CD14-positive monocyte (primary cell): ENCODE data around the gene TFAP2E. TPM values are rescaled to one million over a fixed set of nuclear protein-coding genes. Genes with fewer than 3 reads are reported as not detected.

ENCODE experiments used
- DNase-seq, 3 donors: peaks; one replicate each; pipeline ENCODE4 v3.0.0-alpha.2; 2011 to 2022
- H2AFZ ChIP-seq: 2 replicates; pipeline ENCODE4 v1.6.0; 2012; ENCODE audit warnings: mild to moderate bottlenecking, low read depth, low read length, inconsistent platforms; ENCODE audit not compliant: insufficient read depth, poor library complexity, severe bottlenecking
- H3K27ac ChIP-seq, 2 donors: 1 replicate in 1 of 2; 2 replicates in 1 of 2; pipeline ENCODE4 v1.5.1; 2012 to 2013; ENCODE audit warnings: low read length in 2 of 2, control low read depth in 1 of 2, inconsistent platforms in 1 of 2, low read depth in 1 of 2, mild to moderate bottlenecking in 1 of 2
- H3K27me3 ChIP-seq, 2 donors: one replicate each; pipeline versions ENCODE4 v1.6.0 to v1.6.1; 2011 to 2013; ENCODE audit warnings: low read length in 2 of 2; ENCODE audit not compliant: control insufficient read depth in 2 of 2, insufficient read depth in 2 of 2
- H3K36me3 ChIP-seq, 2 donors: replicated peaks in 1 of 2; 1 replicate in 1 of 2; 2 replicates in 1 of 2; pipeline versions ENCODE4 v1.5.1 to v1.6.1; 2012 to 2013; ENCODE audit warnings: low read length in 2 of 2, control low read depth in 1 of 2, inconsistent platforms in 1 of 2, mild to moderate bottlenecking in 1 of 2; ENCODE audit not compliant: insufficient read depth in 2 of 2, control insufficient read depth in 1 of 2
- H3K4me1 ChIP-seq, 2 donors: 1 replicate in 1 of 2; 2 replicates in 1 of 2; pipeline versions ENCODE4 v1.5.1 to v1.6.1; 2012 to 2013; ENCODE audit warnings: low read length in 2 of 2, control low read depth in 1 of 2, inconsistent platforms in 1 of 2, mild to moderate bottlenecking in 1 of 2, moderate library complexity in 1 of 2; ENCODE audit not compliant: insufficient read depth in 2 of 2, control insufficient read depth in 1 of 2
- H3K4me2 ChIP-seq: replicated peaks from 2 replicates; pipeline ENCODE3; 2012; ENCODE audit warnings: low read length, moderate library complexity, mild to moderate bottlenecking; ENCODE audit not compliant: poor library complexity, severe bottlenecking; ENCODE audit errors: extremely low read depth
- H3K4me3 ChIP-seq, 3 experiments: fragments of 200-600 bp in 1 of 3; sonication (generic) in 1 of 3; replicated peaks in 1 of 3; 1 replicate in 2 of 3; 2 replicates in 1 of 3; pipeline ENCODE4 v1.5.1; 2011 to 2013; ENCODE audit warnings: low read length in 3 of 3, mild to moderate bottlenecking in 3 of 3, control low read depth in 2 of 3, low read depth in 2 of 3, inconsistent platforms in 1 of 3, moderate library complexity in 1 of 3
- H3K79me2 ChIP-seq: 2 replicates; pipeline ENCODE4 v1.6.0; 2012; ENCODE audit warnings: mild to moderate bottlenecking, control low read depth, inconsistent platforms, low read length, moderate library complexity; ENCODE audit not compliant: insufficient read depth
- H3K9ac ChIP-seq: 2 replicates; pipeline ENCODE4 v1.6.0; 2017; ENCODE audit warnings: low read length, mild to moderate bottlenecking; ENCODE audit not compliant: insufficient read depth, poor library complexity, severe bottlenecking
- H3K9me3 ChIP-seq, 2 donors: replicated peaks in 1 of 2; 1 replicate in 1 of 2; 2 replicates in 1 of 2; pipeline versions ENCODE4 v1.5.1 to v1.6.1; 2012 to 2013; ENCODE audit warnings: low read length in 2 of 2, control low read depth in 1 of 2; ENCODE audit not compliant: control insufficient read depth in 1 of 2, insufficient read depth in 1 of 2
- H4K20me1 ChIP-seq: 2 replicates; pipeline ENCODE4 v1.6.0; 2012; ENCODE audit warnings: mild to moderate bottlenecking, low read length, control low read depth, moderate library complexity; ENCODE audit not compliant: insufficient read depth
- H3K27ac Mint-ChIP-seq, 7 donors: one replicate each; pipeline ENCODE4 v1.8.0; 2020; ENCODE audit warnings: mild to moderate bottlenecking in 7 of 7, mixed read lengths in 7 of 7, moderate library complexity in 6 of 7, inconsistent platforms in 2 of 7
- H3K27me3 Mint-ChIP-seq, 3 donors: one replicate each; pipeline ENCODE4 v1.8.0; 2021 to 2022; ENCODE audit warnings: low read depth in 3 of 3, mild to moderate bottlenecking in 3 of 3, mixed read lengths in 3 of 3, moderate library complexity in 3 of 3, inconsistent platforms in 1 of 3
- H3K36me3 Mint-ChIP-seq, 2 donors: one replicate each; pipeline ENCODE4 v1.8.0; 2020; ENCODE audit warnings: mixed read lengths in 2 of 2, inconsistent platforms in 1 of 2, mild to moderate bottlenecking in 1 of 2
- H3K4me1 Mint-ChIP-seq: one replicate; pipeline ENCODE4 v1.8.0; 2020; ENCODE audit warnings: mild to moderate bottlenecking, mixed read lengths
- H3K4me3 Mint-ChIP-seq, 2 donors: one replicate each; pipeline ENCODE4 v1.8.0; 2020; ENCODE audit warnings: mild to moderate bottlenecking in 2 of 2, mixed read lengths in 2 of 2, moderate library complexity in 1 of 2
- H3K9me3 Mint-ChIP-seq, 7 donors: one replicate each; pipeline ENCODE4 v1.8.0; 2020 to 2022; ENCODE audit warnings: mixed read lengths in 7 of 7, mild to moderate bottlenecking in 6 of 7, moderate library complexity in 6 of 7, inconsistent platforms in 2 of 7
- CTCF ChIP-seq: fragments of 200-600 bp; IDR thresholded peaks from one replicate; pipeline ENCODE4 v1.8.0; 2022; ENCODE audit warnings: antibody characterized with exemption, mild to moderate bottlenecking
- WGBS: methylation state at CpG from one replicate; pipeline ENCODE4 v1.1.5; 2013; ENCODE audit warnings: missing lambda C conversion rate; ENCODE audit not compliant: insufficient coverage; 5-methylcytosine and 5-hydroxymethylcytosine counted together
- intact Hi-C, 2 donors: fragments of 100-400 bp; cut with micrococcal nuclease; formaldehyde crosslinking; loops; one replicate each; pipeline versions ENCODE4 v1.15.0 to v1.15.1; 2023
- polyA plus RNA-seq, 3 donors: library from polyadenylated mRNA; depleted of rRNA in 1 of 3; unstranded in 2 of 3; stranded (reverse) in 1 of 3; fragments of 300-500 nt in 2 of 3; fragments of >200 nt in 1 of 3; fragmentation: Illumina TruSeq in 2 of 3; gene quantifications; 1 replicate in 2 of 3; 2 replicates in 1 of 3; pipeline ENCODE4 v1.2.3, GENCODE V29; 2012 to 2021

Gene TFAP2E
- polyA plus RNA-seq, 3 donors, result 0.77 to 4.5 (median 1.5) TPM

- 2% methylated on average over 13 of the region's 17 CpGs for WGBS
- no peak for TF ChIP-seq CTCF
- Histone ChIP-seq H3K9ac (peak overlapping the region; percentile 91), H3K79me2 (peaks cover 56% of the 10 kb centered on the region), H3K4me3 (peak overlapping the region; percentile 82 to 98 (median 91)), H3K27ac (peak overlapping the region; percentile 76 to 86), H4K20me1 (peaks cover 35% of the 10 kb centered on the region), H3K36me3 (peaks cover 33 to 44% of the 10 kb centered on the region in 2 donors), H3K9me3 (no peaks in the 10 kb centered on the region), H2AFZ (peak overlapping the region; percentile 85), H3K27me3 (no peaks in the 10 kb centered on the region), H3K4me1 (peaks cover 27 to 39% of the 10 kb centered on the region in 2 donors), H3K4me2 (peak overlapping the region; percentile 97)
- Mint-ChIP-seq H3K4me1 (peaks cover 56% of the 10 kb centered on the region), H3K9me3 (no peaks in the 10 kb centered on the region), H3K36me3 (peaks cover 33 to 45% of the 10 kb centered on the region in 2 donors), H3K4me3 (peak overlapping the region; percentile 93 to 95), H3K27ac (peak overlapping the region; percentile 37 to 83 (median 62)), H3K27me3 (peaks cover 0 to 1% (median 0%) of the 10 kb centered on the region in 3 donors)
- no peak for DNase-seq
- intact Hi-C loops, result loop anchor here (5.0 to 10.0 kb wide), 5 partner anchors 104 to 364 kb away; partner anchors contain the start of gene SFPQ (in 2 of the 2)
Measured at GRCh38 chr1:35556484-35557117, 16.5 kb upstream of the TFAP2E start.

GRCh38 chr1:35557118-35557610 is 15.9 kb upstream of the TFAP2E start, which contains the start of gene KIAA0319L:
KIAA0319L (minus strand) TSS chr1:35557403; CDS start chr1:35554491, 2,912 bp downstream.
- H3K4me2 ChIP-seq, result peak within 1 kb of the TSS; percentile 97
- intact Hi-C loops, result loop anchor here (5.0 to 10.0 kb wide), 5 partner anchors 105 to 365 kb away; partner anchors contain the start of gene SFPQ (in 2 of the 2)
- H3K9me3 ChIP-seq, result no peaks in the 10 kb centered on the region
- Mint-ChIP-seq H3K36me3 (peaks cover 33 to 45% of the 10 kb centered on the region in 2 donors), H3K4me3 (peak within 1 kb of the TSS; percentile 93 to 95), H3K4me1 (peaks cover 62% of the 10 kb centered on the region), H3K27ac (peak within 1 kb of the TSS; percentile 83 to 94 (median 89)), H3K27me3 (peaks cover 0 to 1% (median 0%) of the 10 kb centered on the region in 3 donors), H3K9me3 (no peaks in the 10 kb centered on the region)
- peaks cover 27 to 39% of the 10 kb centered on the region in 2 donors for H3K4me1 ChIP-seq
- WGBS, result under 1% methylated on average over 17 of the region's 39 CpGs
- no peaks in the 10 kb centered on the region for H3K27me3 ChIP-seq
- H3K79me2 ChIP-seq, result peaks cover 51% of the 10 kb centered on the region
- peak within 1 kb of the TSS; percentile 85 for H2AFZ ChIP-seq
- peaks cover 32 to 44% of the 10 kb centered on the region in 2 donors for H3K36me3 ChIP-seq
- H4K20me1 ChIP-seq, result peaks cover 35% of the 10 kb centered on the region
- peak within 1 kb of the TSS; percentile 91 for H3K9ac ChIP-seq
- peak within 1 kb of the TSS; percentile 82 to 98 (median 91) for H3K4me3 ChIP-seq
- peak within 1 kb of the TSS; percentile 76 to 86 for H3K27ac ChIP-seq
- peak in 2 of 3 donors; percentile 67 to 69 for DNase-seq
- no peak for TF ChIP-seq CTCF
